ENCODE measurements around the gene PTPRD. TPM values are rescaled to one million over a fixed set of nuclear protein-coding genes. Genes with fewer than 3 reads are reported as not detected.

Gene PTPRD
- total and polyA plus RNA-seq, 4 donors, result 97.4 to 229 (median 161) TPM

DNA sequence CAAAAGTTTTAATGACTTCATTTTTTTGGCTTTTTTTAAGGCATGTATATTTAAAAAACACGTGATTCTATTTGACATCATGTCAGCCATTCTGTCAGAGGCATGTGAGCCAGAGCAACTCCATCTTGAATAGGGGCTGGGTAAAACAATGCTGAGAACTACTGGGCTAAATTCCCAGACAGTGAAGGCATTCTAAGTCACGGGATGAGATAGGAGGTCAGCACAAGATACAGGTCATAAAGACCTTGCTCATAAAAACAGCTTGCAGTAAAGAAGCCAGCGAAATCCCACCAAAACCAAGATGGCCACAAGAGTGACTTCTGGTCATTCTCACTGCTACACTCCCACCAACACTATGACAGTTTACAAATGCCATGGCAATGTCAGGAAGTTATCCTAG, 1812.6 kb downstream of the PTPRD start:
- H3K4me3 ChIP-seq (ENCODE audit: low read depth, low read length), result no peak overlapping the region
- DNase-seq (ENCODE audit: low read depth in 4 of 6, low spot score in 6 of 6), result no peak
- H3K36me3 ChIP-seq (ENCODE audit: control insufficient read depth, insufficient read depth, low read length), result no peaks in the 10 kb centered on the region
- H3K4me1 ChIP-seq (ENCODE audit: control insufficient read depth, insufficient read depth, low read length), result no peaks in the 10 kb centered on the region
- peak overlapping the region; percentile 10 for H3K27ac ChIP-seq (ENCODE audit: low read depth, low read length)
- no peaks in the 10 kb centered on the region for H3K9me3 ChIP-seq (ENCODE audit: control insufficient read depth, insufficient read depth, low read length)
- H3K27me3 ChIP-seq (ENCODE audit: control insufficient read depth, insufficient read depth, low read length), result no peaks in the 10 kb centered on the region
- 100% methylated on average over 1 of the region's 3 CpGs for WGBS (ENCODE audit: insufficient coverage)

DNA sequence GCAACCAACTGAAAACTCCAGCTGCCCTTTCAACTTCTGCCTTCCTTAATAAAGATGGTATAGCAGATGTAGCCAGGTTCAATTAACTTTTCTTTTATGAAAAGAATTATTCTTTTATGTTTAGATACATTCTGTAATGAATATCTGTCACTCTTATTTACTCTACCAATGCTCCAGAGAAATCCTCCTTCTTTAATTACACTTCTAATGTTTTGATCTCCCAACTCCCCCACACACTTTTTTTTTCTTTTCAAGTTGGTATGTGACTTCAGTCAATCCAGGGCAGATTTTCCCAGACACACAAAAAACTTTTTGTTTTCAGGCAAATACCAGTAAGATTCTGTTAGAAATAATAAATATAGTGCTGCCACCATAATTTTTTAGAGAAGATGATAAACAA, 1813.2 kb downstream of the PTPRD start:
- no peaks in the 10 kb centered on the region for H3K27me3 ChIP-seq (ENCODE audit: control insufficient read depth, insufficient read depth, low read length)
- DNase-seq (ENCODE audit: low read depth in 4 of 6, low spot score in 6 of 6), result no peak
- no peak overlapping the region for H3K4me3 ChIP-seq (ENCODE audit: low read depth, low read length)
- H3K4me1 ChIP-seq (ENCODE audit: control insufficient read depth, insufficient read depth, low read length), result no peaks in the 10 kb centered on the region
- H3K27ac ChIP-seq (ENCODE audit: low read depth, low read length), result peak overlapping the region; percentile 10
- H3K36me3 ChIP-seq (ENCODE audit: control insufficient read depth, insufficient read depth, low read length), result no peaks in the 10 kb centered on the region
- H3K9me3 ChIP-seq (ENCODE audit: control insufficient read depth, insufficient read depth, low read length), result no peaks in the 10 kb centered on the region

DNA sequence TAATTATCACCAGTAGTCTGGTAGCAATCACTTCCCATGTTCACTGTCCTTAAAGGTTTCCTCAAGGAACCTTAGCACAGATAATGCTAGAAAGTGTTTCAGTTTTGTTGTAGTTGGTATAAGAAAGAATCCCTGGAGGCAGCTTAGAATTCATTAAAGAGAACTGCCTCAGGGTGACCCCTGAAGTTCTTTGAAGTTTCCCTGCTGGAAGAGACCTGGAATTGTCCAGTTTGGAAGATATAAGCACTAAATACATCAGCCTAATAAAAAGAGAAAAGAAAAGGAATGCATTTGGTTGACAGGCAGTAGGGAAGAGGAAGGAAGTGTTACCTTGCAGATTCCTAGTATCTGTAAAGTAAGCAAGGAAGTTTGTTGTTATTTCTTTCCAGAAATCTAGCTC, 1813.6 kb downstream of the PTPRD start:
- no peak overlapping the region for H3K27ac ChIP-seq (ENCODE audit: low read depth, low read length)
- H3K4me3 ChIP-seq (ENCODE audit: low read depth, low read length), result no peak overlapping the region
- H3K4me1 ChIP-seq (ENCODE audit: control insufficient read depth, insufficient read depth, low read length), result no peaks in the 10 kb centered on the region
- no peak for DNase-seq (ENCODE audit: low read depth in 4 of 6, low spot score in 6 of 6)
- no peaks in the 10 kb centered on the region for H3K27me3 ChIP-seq (ENCODE audit: control insufficient read depth, insufficient read depth, low read length)
- no peaks in the 10 kb centered on the region for H3K9me3 ChIP-seq (ENCODE audit: control insufficient read depth, insufficient read depth, low read length)
- no peaks in the 10 kb centered on the region for H3K36me3 ChIP-seq (ENCODE audit: control insufficient read depth, insufficient read depth, low read length)

DNA sequence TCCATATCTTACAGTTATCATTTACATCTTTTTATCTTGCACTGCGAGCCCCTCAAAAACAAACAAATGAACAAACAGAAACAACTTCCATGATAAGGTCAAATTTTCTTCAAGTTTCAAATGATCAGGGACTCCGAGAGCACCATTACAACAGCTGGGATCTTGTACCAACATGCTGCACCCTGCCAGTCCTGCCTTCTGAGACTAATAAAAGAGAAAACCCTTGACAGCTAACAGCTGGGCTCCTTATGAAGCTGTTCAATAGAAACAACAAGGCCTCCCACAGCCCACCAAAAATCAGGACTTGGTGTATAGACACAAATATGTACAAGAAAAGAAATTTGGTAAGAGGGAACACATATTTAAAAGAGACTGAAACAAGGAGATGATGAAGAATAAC, 1828.0 kb downstream of the PTPRD start:
- WGBS (ENCODE audit: insufficient coverage), result 56% methylated on average over 2 of the region's 2 CpGs
- Histone ChIP-seq H3K9me3 (ENCODE audit: control insufficient read depth, insufficient read depth, low read length) (no peaks in the 10 kb centered on the region), H3K4me3 (ENCODE audit: low read depth, low read length) (no peak overlapping the region), H3K4me1 (ENCODE audit: control insufficient read depth, insufficient read depth, low read length) (no peaks in the 10 kb centered on the region), H3K27me3 (ENCODE audit: control insufficient read depth, insufficient read depth, low read length) (no peaks in the 10 kb centered on the region), H3K27ac (ENCODE audit: low read depth, low read length) (peak overlapping the region; percentile 17), H3K36me3 (ENCODE audit: control insufficient read depth, insufficient read depth, low read length) (no peaks in the 10 kb centered on the region)
- DNase-seq (ENCODE audit: low read depth in 4 of 6, low spot score in 6 of 6), result peak in 2 of 6 donors; percentile 26 to 66

DNA sequence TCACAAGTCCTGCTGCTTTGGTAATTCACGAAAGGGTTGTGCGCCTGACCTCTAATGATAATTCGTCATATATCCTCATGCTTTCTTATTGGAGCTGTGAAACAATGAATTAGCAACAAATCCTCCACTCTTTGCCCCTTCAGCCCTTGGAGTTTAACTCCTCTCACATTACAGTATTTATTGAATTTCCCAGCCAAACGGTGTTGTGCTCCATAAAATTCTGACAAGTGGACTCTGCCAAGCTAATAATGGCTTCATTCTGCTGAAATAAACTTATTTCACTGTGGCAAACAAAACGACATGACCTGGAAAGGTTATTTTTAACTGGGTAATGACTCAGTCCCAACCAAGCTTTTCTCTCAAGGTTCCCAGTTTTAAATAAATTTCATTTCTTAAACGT, 1828.9 kb downstream of the PTPRD start:
- H3K4me1 ChIP-seq (ENCODE audit: control insufficient read depth, insufficient read depth, low read length), result no peaks in the 10 kb centered on the region
- peak overlapping the region; percentile 4 for H3K27ac ChIP-seq (ENCODE audit: low read depth, low read length)
- no peaks in the 10 kb centered on the region for H3K9me3 ChIP-seq (ENCODE audit: control insufficient read depth, insufficient read depth, low read length)
- H3K27me3 ChIP-seq (ENCODE audit: control insufficient read depth, insufficient read depth, low read length), result no peaks in the 10 kb centered on the region
- 75% methylated on average over 2 of the region's 6 CpGs for WGBS (ENCODE audit: insufficient coverage)
- no peak overlapping the region for H3K4me3 ChIP-seq (ENCODE audit: low read depth, low read length)
- peak in 1 of 6 donors; percentile 59 for DNase-seq (ENCODE audit: low read depth in 4 of 6, low spot score in 6 of 6)
- H3K36me3 ChIP-seq (ENCODE audit: control insufficient read depth, insufficient read depth, low read length), result no peaks in the 10 kb centered on the region

DNA sequence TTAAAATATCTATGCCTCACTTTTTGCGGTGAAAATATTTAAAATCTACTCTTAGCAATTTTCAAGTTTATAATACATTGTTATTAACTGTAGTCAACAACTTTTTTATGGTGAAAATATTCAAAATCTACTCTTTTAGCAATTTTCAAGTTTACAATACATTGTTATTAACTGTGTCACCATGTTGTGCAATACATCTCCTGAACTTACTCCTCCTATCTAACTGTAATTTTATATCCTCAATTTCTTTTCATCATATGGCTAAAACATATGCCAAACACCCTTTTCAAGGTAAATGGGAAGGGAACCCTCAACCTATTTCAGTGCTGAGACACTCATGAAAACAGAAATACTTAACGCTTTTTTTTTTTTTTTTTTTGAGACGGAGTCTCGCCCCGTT, 1830.6 kb downstream of the PTPRD start:
- no peaks in the 10 kb centered on the region for H3K9me3 ChIP-seq (ENCODE audit: control insufficient read depth, insufficient read depth, low read length)
- H3K27ac ChIP-seq (ENCODE audit: low read depth, low read length), result no peak overlapping the region
- 100% methylated on average over 1 of the region's 5 CpGs for WGBS (ENCODE audit: insufficient coverage)
- H3K27me3 ChIP-seq (ENCODE audit: control insufficient read depth, insufficient read depth, low read length), result no peaks in the 10 kb centered on the region
- no peaks in the 10 kb centered on the region for H3K4me1 ChIP-seq (ENCODE audit: control insufficient read depth, insufficient read depth, low read length)
- H3K4me3 ChIP-seq (ENCODE audit: low read depth, low read length), result no peak overlapping the region
- DNase-seq (ENCODE audit: low read depth in 4 of 6, low spot score in 6 of 6), result no peak
- no peaks in the 10 kb centered on the region for H3K36me3 ChIP-seq (ENCODE audit: control insufficient read depth, insufficient read depth, low read length)

DNA sequence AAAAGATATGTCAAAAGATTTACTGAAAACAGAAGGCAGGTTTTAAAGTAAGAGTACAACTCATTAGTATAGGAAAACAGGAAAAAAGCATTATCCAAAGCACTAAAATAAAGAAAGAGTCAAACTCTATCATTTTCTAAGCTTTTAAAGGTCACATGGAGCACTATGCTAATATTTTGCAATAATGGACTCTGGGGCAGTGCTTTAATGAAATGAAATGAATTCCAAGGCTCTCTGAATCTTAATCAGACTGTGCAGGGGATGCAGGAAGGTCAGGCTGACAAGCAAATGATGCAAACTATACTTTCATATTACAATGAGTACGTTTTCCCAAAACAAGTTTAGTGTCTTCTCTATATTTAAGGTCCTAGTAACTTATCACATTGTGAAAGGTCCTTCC, 1831.3 kb downstream of the PTPRD start:
- DNase-seq (ENCODE audit: low read depth in 4 of 6, low spot score in 6 of 6), result no peak
- Histone ChIP-seq H3K27ac (ENCODE audit: low read depth, low read length) (no peak overlapping the region), H3K4me1 (ENCODE audit: control insufficient read depth, insufficient read depth, low read length) (no peaks in the 10 kb centered on the region), H3K27me3 (ENCODE audit: control insufficient read depth, insufficient read depth, low read length) (no peaks in the 10 kb centered on the region), H3K36me3 (ENCODE audit: control insufficient read depth, insufficient read depth, low read length) (no peaks in the 10 kb centered on the region), H3K9me3 (ENCODE audit: control insufficient read depth, insufficient read depth, low read length) (no peaks in the 10 kb centered on the region), H3K4me3 (ENCODE audit: low read depth, low read length) (no peak overlapping the region)
- WGBS (ENCODE audit: insufficient coverage), result no CpG with 5 or more reads among the region's 1 CpG

DNA sequence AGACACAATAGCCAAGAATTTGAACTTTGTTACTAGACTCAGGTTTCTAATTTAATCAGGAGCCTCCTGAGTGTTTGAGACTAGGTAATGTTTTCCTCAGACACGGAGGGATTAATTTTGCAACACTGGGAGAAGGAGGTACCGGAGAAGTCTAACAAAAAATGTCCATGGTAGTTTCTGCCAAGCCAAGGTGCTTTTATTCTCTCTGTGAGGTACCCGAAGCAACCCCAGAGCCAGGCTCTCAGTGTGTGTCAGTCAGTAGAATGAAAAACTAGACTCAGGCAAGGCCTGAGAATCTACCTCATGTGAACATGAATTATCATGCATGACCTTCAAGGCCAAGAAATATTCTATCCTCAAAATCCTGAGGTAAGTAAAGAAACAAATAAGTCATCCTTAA, 1832.4 kb downstream of the PTPRD start:
- no peaks in the 10 kb centered on the region for H3K4me1 ChIP-seq (ENCODE audit: control insufficient read depth, insufficient read depth, low read length)
- DNase-seq (ENCODE audit: low read depth in 4 of 6, low spot score in 6 of 6), result no peak

DNA sequence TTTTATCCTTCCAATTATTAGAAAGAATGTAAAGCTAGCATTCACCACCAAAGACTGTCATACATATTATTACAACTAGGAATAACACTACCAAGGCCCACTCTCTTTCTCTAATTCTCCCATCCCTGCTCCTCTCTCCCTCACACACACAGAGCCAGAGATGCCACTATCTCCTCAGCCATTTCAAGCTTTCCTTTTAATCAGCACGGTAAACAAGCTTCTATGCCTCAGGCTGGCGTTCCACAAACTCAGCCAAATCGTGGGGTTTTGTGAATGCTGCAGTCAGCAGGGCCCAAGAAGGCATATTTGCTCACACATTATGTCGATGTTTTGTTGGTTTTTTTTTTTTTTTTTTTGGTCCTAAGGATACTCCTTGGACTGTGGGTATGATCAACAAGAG, 1833.3 kb downstream of the PTPRD start:
- Histone ChIP-seq H3K4me1 (ENCODE audit: control insufficient read depth, insufficient read depth, low read length) (no peaks in the 10 kb centered on the region), H3K27me3 (ENCODE audit: control insufficient read depth, insufficient read depth, low read length) (no peaks in the 10 kb centered on the region), H3K27ac (ENCODE audit: low read depth, low read length) (no peak overlapping the region), H3K4me3 (ENCODE audit: low read depth, low read length) (no peak overlapping the region), H3K9me3 (ENCODE audit: control insufficient read depth, insufficient read depth, low read length) (no peaks in the 10 kb centered on the region), H3K36me3 (ENCODE audit: control insufficient read depth, insufficient read depth, low read length) (no peaks in the 10 kb centered on the region)
- DNase-seq (ENCODE audit: low read depth in 4 of 6, low spot score in 6 of 6), result peak in 2 of 6 donors; percentile 37 to 61
- WGBS (ENCODE audit: insufficient coverage), result no CpG with 5 or more reads among the region's 4 CpGs

More for the DNA sequence above, 1832.4 kb downstream of the PTPRD start:
- Histone ChIP-seq H3K4me3 (ENCODE audit: low read depth, low read length) (no peak overlapping the region), H3K27me3 (ENCODE audit: control insufficient read depth, insufficient read depth, low read length) (no peaks in the 10 kb centered on the region), H3K36me3 (ENCODE audit: control insufficient read depth, insufficient read depth, low read length) (no peaks in the 10 kb centered on the region), H3K9me3 (ENCODE audit: control insufficient read depth, insufficient read depth, low read length) (no peaks in the 10 kb centered on the region), H3K27ac (ENCODE audit: low read depth, low read length) (no peak overlapping the region)
- WGBS (ENCODE audit: insufficient coverage), result 68% methylated on average over 3 of the region's 3 CpGs

DNA sequence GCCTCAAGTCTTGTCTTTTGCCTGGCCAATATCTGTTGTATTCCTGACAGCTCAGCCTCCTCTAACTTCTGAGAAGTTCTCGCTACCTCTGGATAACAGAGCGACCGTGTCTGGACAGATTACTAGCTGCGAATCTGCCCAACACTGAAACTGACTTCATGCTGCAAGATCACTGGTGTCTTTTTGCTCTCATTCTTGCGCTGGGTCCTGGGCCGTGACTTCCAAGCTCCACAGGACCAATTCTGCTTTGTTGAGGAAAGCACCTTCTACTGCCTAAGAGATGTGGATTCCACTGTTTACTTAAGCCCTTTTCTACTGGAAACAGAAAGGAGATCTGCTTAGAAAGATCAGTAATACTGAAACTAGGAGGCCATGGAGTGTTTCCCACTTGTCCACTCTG, 1834.4 kb downstream of the PTPRD start:
- Histone ChIP-seq H3K27ac (ENCODE audit: low read depth, low read length) (no peak overlapping the region), H3K36me3 (ENCODE audit: control insufficient read depth, insufficient read depth, low read length) (no peaks in the 10 kb centered on the region), H3K4me1 (ENCODE audit: control insufficient read depth, insufficient read depth, low read length) (no peaks in the 10 kb centered on the region), H3K27me3 (ENCODE audit: control insufficient read depth, insufficient read depth, low read length) (no peaks in the 10 kb centered on the region), H3K9me3 (ENCODE audit: control insufficient read depth, insufficient read depth, low read length) (no peaks in the 10 kb centered on the region), H3K4me3 (ENCODE audit: low read depth, low read length) (no peak overlapping the region)
- WGBS (ENCODE audit: insufficient coverage), result 93% methylated on average over 6 of the region's 6 CpGs
- DNase-seq (ENCODE audit: low read depth in 4 of 6, low spot score in 6 of 6), result no peak

Data from spinal cord (tissue), 10 donors.